Fibroblast of the aortic adventitia (primary cell): Measurements from ENCODE around the gene TSFM. TPM values are rescaled to one million over a fixed set of nuclear protein-coding genes. Genes with fewer than 3 reads are reported as not detected.

Experiments
- DNase-seq: peaks from one replicate; pipeline ENCODE4 v3.0.0-alpha.2; 2010; ENCODE audit warnings: low read depth
- H3K4me3 ChIP-seq: 2 replicates; pipeline ENCODE4 v1.5.1; 2011; ENCODE audit warnings: low read depth, mild to moderate bottlenecking, control low read depth, low read length, moderate library complexity
- total RNA-seq: library from RNA; depleted of rRNA; stranded (reverse); fragments of >200 nt; gene quantifications from 2 replicates; pipeline ENCODE4 v1.2.3, GENCODE V29; 2012; ENCODE audit warnings: low replicate concordance
- TF ChIP-seq, protein P1 (sequence below): IDR thresholded peaks from 2 replicates; pipeline ENCODE4 v1.5.1; 2011; ENCODE audit warnings: mild to moderate bottlenecking, low read length, control low read depth, inconsistent platforms; ENCODE audit not compliant: insufficient read depth

TSFM gene
- total RNA-seq, 1 donor, result 19.9 TPM

GRCh38 chr12:57809425-57809824, 26.8 kb downstream of the TSFM start:
- no peak for DNase-seq
- H3K4me3 ChIP-seq, result no peak overlapping the region
- TF ChIP-seq, protein P1, sequence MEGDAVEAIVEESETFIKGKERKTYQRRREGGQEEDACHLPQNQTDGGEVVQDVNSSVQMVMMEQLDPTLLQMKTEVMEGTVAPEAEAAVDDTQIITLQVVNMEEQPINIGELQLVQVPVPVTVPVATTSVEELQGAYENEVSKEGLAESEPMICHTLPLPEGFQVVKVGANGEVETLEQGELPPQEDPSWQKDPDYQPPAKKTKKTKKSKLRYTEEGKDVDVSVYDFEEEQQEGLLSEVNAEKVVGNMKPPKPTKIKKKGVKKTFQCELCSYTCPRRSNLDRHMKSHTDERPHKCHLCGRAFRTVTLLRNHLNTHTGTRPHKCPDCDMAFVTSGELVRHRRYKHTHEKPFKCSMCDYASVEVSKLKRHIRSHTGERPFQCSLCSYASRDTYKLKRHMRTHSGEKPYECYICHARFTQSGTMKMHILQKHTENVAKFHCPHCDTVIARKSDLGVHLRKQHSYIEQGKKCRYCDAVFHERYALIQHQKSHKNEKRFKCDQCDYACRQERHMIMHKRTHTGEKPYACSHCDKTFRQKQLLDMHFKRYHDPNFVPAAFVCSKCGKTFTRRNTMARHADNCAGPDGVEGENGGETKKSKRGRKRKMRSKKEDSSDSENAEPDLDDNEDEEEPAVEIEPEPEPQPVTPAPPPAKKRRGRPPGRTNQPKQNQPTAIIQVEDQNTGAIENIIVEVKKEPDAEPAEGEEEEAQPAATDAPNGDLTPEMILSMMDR, result no peak

DNA sequence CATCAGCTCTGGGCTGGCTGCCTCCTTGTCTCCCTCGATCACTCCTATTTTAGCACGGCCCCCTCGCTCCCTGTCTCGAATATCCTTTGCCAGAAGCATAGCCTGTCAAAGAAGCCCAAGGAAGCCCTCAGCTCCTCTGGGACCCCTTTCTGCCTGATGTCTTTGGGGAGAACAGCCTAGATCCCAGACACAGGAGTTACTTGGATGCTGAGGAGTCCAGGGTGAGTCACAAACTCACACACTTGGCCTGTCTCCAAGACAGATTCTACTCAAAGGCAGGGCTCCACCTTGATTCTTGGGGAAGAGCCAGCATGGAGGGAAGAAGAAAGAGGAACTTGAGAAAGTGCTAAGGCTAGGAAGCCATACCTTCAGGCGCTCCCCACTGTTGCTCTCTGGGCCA, 27.9 kb downstream of the TSFM start:
- H3K4me3 ChIP-seq, result no peak overlapping the region
- peak; percentile 87 for DNase-seq
- TF ChIP-seq, protein P1, result no peak

DNA sequence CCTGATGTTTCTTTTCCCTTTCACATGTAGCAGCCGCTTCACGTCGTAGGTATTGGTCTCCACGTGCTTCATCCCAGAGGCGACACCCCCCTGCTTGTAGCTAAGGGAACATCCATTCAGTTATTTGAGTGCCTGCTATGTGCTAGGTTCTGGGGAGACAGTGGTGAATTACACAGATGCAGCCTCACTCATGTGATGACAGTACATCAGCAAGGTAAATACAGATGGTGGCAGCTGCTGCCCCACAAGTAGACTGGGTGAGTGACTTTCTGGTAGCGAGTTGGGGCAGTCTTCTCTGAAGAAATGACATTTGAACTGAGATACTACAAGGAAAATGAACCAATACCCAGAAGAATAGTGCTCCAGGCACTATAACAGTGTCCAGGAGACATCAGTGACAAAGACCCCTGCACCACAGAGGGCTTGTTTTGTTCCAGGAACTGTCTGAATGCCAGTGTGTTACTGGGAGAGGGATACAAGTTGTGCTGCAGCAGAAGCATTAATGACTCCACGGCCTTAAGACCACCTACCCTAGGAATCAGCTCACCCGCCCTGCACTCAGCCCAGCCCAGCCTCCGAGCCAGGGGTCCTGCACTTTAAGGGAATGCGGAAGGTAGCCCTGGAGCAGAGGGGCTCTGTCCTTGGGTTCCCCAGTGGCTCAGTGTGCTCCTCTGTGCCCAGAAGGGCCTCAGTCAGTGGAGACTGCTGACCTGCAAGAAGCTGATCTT, 28.6 kb downstream of the TSFM start:
- TF ChIP-seq, protein P1, result no peak
- no peak for DNase-seq
- H3K4me3 ChIP-seq, result no peak overlapping the region

DNA sequence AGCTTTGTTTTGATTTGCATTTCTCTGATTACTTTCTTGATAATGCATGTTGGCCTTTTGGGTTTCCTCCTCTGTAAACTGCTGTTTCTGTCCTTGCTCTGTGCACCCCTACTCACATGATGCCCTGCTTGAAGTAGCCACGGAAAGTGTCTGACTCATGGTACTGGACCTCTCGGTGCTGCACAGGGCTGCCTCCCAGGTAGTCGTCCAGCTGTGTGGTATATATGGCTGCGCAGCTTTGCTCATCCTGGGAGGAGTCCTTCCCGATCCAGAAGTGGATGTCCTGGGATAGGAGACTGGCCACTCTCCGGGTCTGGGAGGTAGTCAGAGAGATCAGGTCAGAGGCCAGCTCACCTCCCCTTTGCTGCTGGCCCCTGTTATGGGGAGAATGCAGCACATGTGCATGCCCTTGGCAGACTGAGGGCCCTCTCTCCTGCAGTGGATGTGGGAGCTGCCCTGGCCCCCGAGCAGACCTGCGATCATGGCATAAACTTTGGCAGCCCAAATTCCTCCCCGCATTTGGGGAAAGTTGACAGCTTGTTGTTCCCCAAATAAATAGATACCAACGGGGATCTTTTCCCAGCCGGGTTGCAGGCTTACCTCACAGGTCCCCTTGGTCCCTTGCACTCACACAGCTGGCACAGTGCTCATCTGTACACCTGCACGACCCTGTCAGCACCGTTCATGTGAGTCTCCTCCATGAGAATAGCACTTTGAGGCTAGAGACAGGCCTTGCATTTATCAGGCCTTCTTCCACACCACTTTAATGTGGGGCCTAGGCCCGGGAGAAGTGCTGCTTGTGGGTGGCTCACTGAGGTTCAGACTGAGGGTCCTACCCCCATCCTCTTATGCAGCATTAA, 30.8 kb downstream of the TSFM start:
- H3K4me3 ChIP-seq, result no peak overlapping the region
- DNase-seq, result no peak
- TF ChIP-seq, protein P1, result no peak

DNA sequence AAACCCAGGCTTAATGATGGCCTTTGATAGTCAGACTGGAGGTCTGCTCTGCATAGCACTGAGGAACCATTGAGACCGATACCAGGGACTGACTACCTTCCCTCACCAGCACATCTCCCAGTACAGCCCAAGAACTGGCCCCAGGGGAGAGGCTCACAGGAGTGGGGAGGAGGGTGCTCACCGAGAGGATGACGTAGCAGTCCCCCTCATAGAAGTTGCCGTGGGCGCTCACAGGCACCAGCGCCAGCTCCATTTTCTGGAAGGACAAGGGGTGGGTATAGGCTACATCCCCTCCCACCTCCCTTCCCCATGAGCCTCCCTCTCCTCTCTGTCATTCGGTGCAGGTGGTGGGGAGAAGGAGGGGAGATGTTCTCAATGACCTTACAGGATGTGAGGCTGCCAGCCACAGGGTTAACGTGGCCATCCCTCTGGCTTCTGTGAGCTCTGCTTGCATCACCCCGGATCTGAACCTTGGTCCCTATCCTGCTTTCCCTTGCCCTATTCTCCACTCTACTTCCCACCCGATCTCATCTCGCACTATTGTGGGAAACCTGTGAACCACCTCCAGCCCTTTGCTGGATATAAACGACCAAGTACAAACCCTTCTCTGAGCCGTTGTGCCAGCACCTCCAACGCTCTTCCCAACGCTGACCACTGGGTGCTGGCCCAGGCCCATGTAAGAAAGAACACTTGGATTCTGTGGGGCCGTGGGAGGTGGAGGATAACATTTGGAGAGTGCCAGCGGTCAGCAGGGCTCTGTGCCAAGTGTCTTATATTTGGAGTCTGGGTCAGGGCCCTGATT, 31.6 kb downstream of the TSFM start:
- H3K4me3 ChIP-seq, result no peak overlapping the region
- TF ChIP-seq, protein P1, result peak; percentile 39
- DNase-seq, result peak; percentile 70

- no peak for DNase-seq
- TF ChIP-seq, protein P1, result peak; percentile 12
- no peak overlapping the region for H3K4me3 ChIP-seq
Measured at GRCh38 chr12:57815177-57816000, 32.8 kb downstream of the TSFM start.
